Natural killer cell (primary cell): ENCODE results near the gene PTPRJ. TPM values are rescaled to one million over a fixed set of nuclear protein-coding genes. Genes with fewer than 3 reads are reported as not detected.

Experiments
- ATAC-seq, 3 donors: fragments of 150-1000 bp in 2 of 3; fragments of 200-7000 bp in 1 of 3; cut with Tn5 transposase; 1 replicate in 1 of 3; 2 replicates in 2 of 3; pipeline ENCODE4 v1.10.0; 2021; ENCODE audit warnings: mild to moderate bottlenecking in 2 of 3, moderate library complexity in 2 of 3
- DNase-seq, 2 donors: peaks; one replicate each; pipeline versions ENCODE4 v3.0.0 to v3.0.0-alpha.2; 2013 to 2021; ENCODE audit warnings: mixed read lengths in 1 of 2
- H3K27ac ChIP-seq: one replicate; pipeline ENCODE4 v1.5.1; 2013; ENCODE audit warnings: mild to moderate bottlenecking, low read length
- H3K27me3 ChIP-seq: one replicate; pipeline ENCODE4 v1.6.1; 2013; ENCODE audit warnings: low read length; ENCODE audit not compliant: control insufficient read depth, insufficient read depth
- H3K36me3 ChIP-seq: one replicate; pipeline ENCODE4 v1.6.1; 2013; ENCODE audit warnings: low read length; ENCODE audit not compliant: control insufficient read depth, insufficient read depth
- H3K4me1 ChIP-seq: one replicate; pipeline ENCODE4 v1.6.1; 2013; ENCODE audit warnings: low read length; ENCODE audit not compliant: control insufficient read depth, insufficient read depth
- H3K4me3 ChIP-seq: one replicate; pipeline ENCODE4 v1.5.1; 2013; ENCODE audit warnings: low read length
- H3K9me3 ChIP-seq: one replicate; pipeline ENCODE4 v1.6.1; 2013; ENCODE audit warnings: low read length; ENCODE audit not compliant: control insufficient read depth, insufficient read depth
- H3K27ac Mint-ChIP-seq, 2 donors: one replicate each; pipeline ENCODE4 v1.8.0; 2022; ENCODE audit warnings: mild to moderate bottlenecking in 2 of 2, mixed read lengths in 2 of 2, moderate library complexity in 1 of 2
- H3K27me3 Mint-ChIP-seq, 2 donors: one replicate each; pipeline ENCODE4 v1.8.0; 2022; ENCODE audit warnings: low read depth in 2 of 2, mixed read lengths in 2 of 2
- H3K36me3 Mint-ChIP-seq: one replicate; pipeline ENCODE4 v1.8.0; 2022; ENCODE audit warnings: mixed read lengths
- H3K4me1 Mint-ChIP-seq, 2 donors: one replicate each; pipeline ENCODE4 v1.8.0; 2022; ENCODE audit warnings: mixed read lengths in 2 of 2
- H3K4me3 Mint-ChIP-seq: one replicate; pipeline ENCODE4 v1.8.0; 2022; ENCODE audit warnings: mild to moderate bottlenecking, moderate library complexity, mixed read lengths
- H3K9me3 Mint-ChIP-seq, 2 donors: one replicate each; pipeline ENCODE4 v1.8.0; 2022; ENCODE audit warnings: mixed read lengths in 2 of 2
- CTCF ChIP-seq: fragments of 200-600 bp; IDR thresholded peaks from one replicate; pipeline ENCODE4 v1.8.0; 2022; ENCODE audit warnings: antibody characterized with exemption
- WGBS: methylation state at CpG from one replicate; pipeline ENCODE4 v1.1.7; 2013; ENCODE audit warnings: missing lambda C conversion rate; ENCODE audit not compliant: insufficient coverage; 5-methylcytosine and 5-hydroxymethylcytosine counted together
- intact Hi-C: fragments of 100-400 bp; cut with micrococcal nuclease; formaldehyde crosslinking; loops from one replicate; pipeline ENCODE4 v1.14.2; 2022
- total RNA-seq, 4 donors: library from RNA; stranded (reverse); fragments of 120-200 nt in 1 of 4; gene quantifications; one replicate each; pipeline versions ENCODE4 v1.2.3 to v1.2.4, GENCODE V29; 2013 to 2022

Gene PTPRJ
- total RNA-seq, 3 donors from 2014 or later (not counting 1 experiment from before 2014, with no cell fraction given): 110 to 127 (median 111) TPM

- Histone ChIP-seq H3K9me3 (no peaks in the 10 kb centered on the region), H3K4me3 (no peak overlapping the region), H3K36me3 (no peaks in the 10 kb centered on the region), H3K4me1 (peaks cover 9% of the 10 kb centered on the region), H3K27me3 (no peaks in the 10 kb centered on the region), H3K27ac (no peak overlapping the region)
- WGBS: 99% methylated on average over 8 of the region's 8 CpGs
- Mint-ChIP-seq H3K27me3 (no peaks in the 10 kb centered on the region), H3K9me3 (no peaks in the 10 kb centered on the region), H3K4me3 (no peak overlapping the region), H3K36me3 (no peaks in the 10 kb centered on the region), H3K4me1 (peaks cover 7 to 14% of the 10 kb centered on the region in 2 donors), H3K27ac (no peak overlapping the region)
- ATAC-seq: no peak
- TF ChIP-seq CTCF: no peak
- no peak for DNase-seq
- intact Hi-C loops: no loop called here
Measured at GRCh38 chr11:47940904-47941649, 39.3 kb upstream of the PTPRJ start.

GRCh38 chr11:47941907-47942558 lies 38.3 kb upstream of the PTPRJ start:
- WGBS: 79% methylated on average over 7 of the region's 7 CpGs
- no peak for ATAC-seq
- H3K4me3 ChIP-seq: no peak overlapping the region
- Mint-ChIP-seq H3K27ac (no peak overlapping the region), H3K4me3 (no peak overlapping the region), H3K9me3 (no peaks in the 10 kb centered on the region), H3K27me3 (no peaks in the 10 kb centered on the region), H3K36me3 (no peaks in the 10 kb centered on the region), H3K4me1 (peaks cover 7 to 14% of the 10 kb centered on the region in 2 donors)
- no peaks in the 10 kb centered on the region for H3K27me3 ChIP-seq
- peaks cover 13% of the 10 kb centered on the region for H3K4me1 ChIP-seq
- DNase-seq: no peak
- no peak for TF ChIP-seq CTCF
- intact Hi-C loops: no loop called here
- H3K27ac ChIP-seq: no peak overlapping the region
- H3K9me3 ChIP-seq: no peaks in the 10 kb centered on the region
- H3K36me3 ChIP-seq: no peaks in the 10 kb centered on the region

GRCh38 chr11:47943721-47944586 lies 36.4 kb upstream of the PTPRJ start:
- peaks cover 6% of the 10 kb centered on the region for H3K4me1 ChIP-seq
- H3K4me3 ChIP-seq: no peak overlapping the region
- H3K36me3 ChIP-seq: no peaks in the 10 kb centered on the region
- ATAC-seq: no peak
- Mint-ChIP-seq H3K27ac (no peak overlapping the region), H3K27me3 (no peaks in the 10 kb centered on the region), H3K36me3 (no peaks in the 10 kb centered on the region), H3K4me1 (peaks cover 0 to 5% of the 10 kb centered on the region in 2 donors), H3K4me3 (no peak overlapping the region), H3K9me3 (no peaks in the 10 kb centered on the region)
- intact Hi-C loops: no loop called here
- WGBS: 94% methylated on average over 15 of the region's 15 CpGs
- H3K27ac ChIP-seq: no peak overlapping the region
- no peaks in the 10 kb centered on the region for H3K27me3 ChIP-seq
- no peak for DNase-seq
- TF ChIP-seq CTCF: no peak
- H3K9me3 ChIP-seq: no peaks in the 10 kb centered on the region
